Erythroblast (primary cell): ENCODE data around the gene SATB2.

Experiments
- GATA1 ChIP-seq: IDR thresholded peaks from 2 replicates; pipeline ENCODE4 v1.6.1; 2011; ENCODE audit warnings: low read depth, mild to moderate bottlenecking, control low read depth, low read length, moderate library complexity
- POLR2A ChIP-seq: IDR thresholded peaks from 2 replicates; pipeline ENCODE4 v1.6.1; 2011; ENCODE audit warnings: mild to moderate bottlenecking, low read length

DNA sequence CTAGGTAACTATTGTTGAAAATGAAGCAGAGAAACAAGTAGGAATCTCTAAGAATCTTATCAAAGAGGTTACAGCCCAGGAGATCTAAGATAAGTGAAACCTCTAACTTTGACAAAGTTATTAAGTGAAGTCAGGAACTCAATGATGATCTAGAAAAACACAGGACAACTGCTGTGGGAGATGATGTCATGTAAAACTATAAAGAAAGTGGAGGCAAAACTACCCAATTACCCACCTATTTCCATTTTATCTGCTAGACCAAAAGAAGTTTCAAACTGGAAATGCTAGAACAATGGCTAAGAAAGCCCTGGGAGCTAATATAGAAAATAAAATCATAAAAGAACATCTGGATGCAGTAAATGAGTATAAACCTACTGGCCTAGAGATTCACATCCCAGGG, 50.3 kb downstream of the SATB2 start:
- no peak for TF ChIP-seq POLR2A
- no peak for TF ChIP-seq GATA1
